Hepatocyte (in vitro differentiated cells): ENCODE data around the gene IL11RA. TPM values are rescaled to one million over a fixed set of nuclear protein-coding genes. Genes with fewer than 3 reads are reported as not detected.

Experiments used
- DNase-seq: peaks from one replicate; pipeline ENCODE4 v3.0.0-alpha.2; 2016; ENCODE audit warnings: low spot score
- H2AFZ ChIP-seq: fragments of 200-600 bp; sonication (generic); 2 replicates; pipeline ENCODE4 v1.6.0; 2016; ENCODE audit warnings: antibody characterized with exemption, mild to moderate bottlenecking
- H3K27ac ChIP-seq: fragments of 200-600 bp; sonication (generic); 2 replicates; pipeline ENCODE4 v1.5.1; 2016; ENCODE audit warnings: mild to moderate bottlenecking
- H3K27me3 ChIP-seq: fragments of 200-600 bp; sonication (generic); 2 replicates; pipeline ENCODE4 v1.6.1; 2016
- H3K36me3 ChIP-seq: fragments of 200-600 bp; sonication (generic); replicated peaks from 2 replicates; pipeline ENCODE4 v1.5.1; 2016; ENCODE audit warnings: low read depth; ENCODE audit not compliant: insufficient read depth
- H3K4me1 ChIP-seq: fragments of 200-600 bp; sonication (generic); 2 replicates; pipeline ENCODE4 v1.5.1; 2016; ENCODE audit warnings: mild to moderate bottlenecking, moderate library complexity; ENCODE audit not compliant: insufficient read depth
- H3K4me2 ChIP-seq: fragments of 200-600 bp; sonication (generic); 2 replicates; pipeline ENCODE4 v1.6.0; 2016
- H3K4me3 ChIP-seq: fragments of 200-600 bp; sonication (generic); 2 replicates; pipeline ENCODE4 v1.5.1; 2016; ENCODE audit warnings: mild to moderate bottlenecking
- H3K79me2 ChIP-seq: fragments of 200-600 bp; sonication (generic); 2 replicates; pipeline ENCODE4 v1.6.0; 2017; ENCODE audit warnings: mild to moderate bottlenecking
- H3K9me2 ChIP-seq: fragments of 200-600 bp; sonication (generic); replicated peaks from 2 replicates; pipeline ENCODE4 v1.6.0; 2017; ENCODE audit warnings: mild to moderate bottlenecking; ENCODE audit not compliant: insufficient read depth
- H3K9me3 ChIP-seq: fragments of 200-600 bp; sonication (generic); 2 replicates; pipeline ENCODE4 v1.5.1; 2016; ENCODE audit warnings: low read depth, mild to moderate bottlenecking
- H4K20me1 ChIP-seq: fragments of 200-600 bp; sonication (generic); 2 replicates; pipeline ENCODE4 v1.6.0; 2016; ENCODE audit warnings: mild to moderate bottlenecking; ENCODE audit not compliant: insufficient read depth, poor library complexity, severe bottlenecking
- CTCF ChIP-seq: fragments of 200-600 bp; sonication (generic); IDR thresholded peaks from 2 replicates; pipeline ENCODE4 v1.5.1; 2016; ENCODE audit warnings: antibody characterized with exemption, mild to moderate bottlenecking; ENCODE audit not compliant: poor library complexity
- EZH2 ChIP-seq: fragments of 200-600 bp; sonication (generic); IDR thresholded peaks from 2 replicates; pipeline ENCODE4 v1.6.1; 2016; ENCODE audit warnings: antibody characterized with exemption, mild to moderate bottlenecking, borderline replicate concordance
- EZH2phosphoT487 ChIP-seq: fragments of 200-600 bp; sonication (generic); IDR thresholded peaks from one replicate; pipeline ENCODE4 v1.6.1; 2018; ENCODE audit warnings: antibody characterized with exemption, mild to moderate bottlenecking, low read depth, moderate library complexity; ENCODE audit not compliant: unreplicated experiment, severe bottlenecking
- WGBS: methylation state at CpG from one replicate; pipeline ENCODE4 v1.1.6; 2016; ENCODE audit warnings: low lambda C conversion rate; ENCODE audit errors: missing lambda C conversion rate; 5-methylcytosine and 5-hydroxymethylcytosine counted together
- polyA plus RNA-seq: library from polyadenylated mRNA; unstranded; fragments of >200 nt; fragmentation: Nextera tagmentation; extraction: Ambion mirVana; gene quantifications from 2 replicates; pipeline ENCODE4 v1.2.1, GENCODE V29; 2016
- small RNA-seq: library from RNA; depleted of rRNA; stranded (forward); fragments of <200 nt; gene quantifications from one replicate; pipeline ENCODE3, GENCODE V24; 2014
- total RNA-seq: library from RNA; depleted of rRNA; stranded (reverse); fragments of >200 nt; gene quantifications from 2 replicates; pipeline ENCODE4 v1.2.3, GENCODE V29; 2014

Gene IL11RA
- total and polyA plus RNA-seq, 2 experiments from 2014 or later, result 74.6 to 97.2 TPM

GRCh38 chr9:34709196-34709978 lies 57.4 kb downstream of the IL11RA start:
- no peaks in the 10 kb centered on the region for H3K9me2 ChIP-seq
- no peaks in the 10 kb centered on the region for H3K27me3 ChIP-seq
- H3K4me1 ChIP-seq, result no peaks in the 10 kb centered on the region
- H3K9me3 ChIP-seq, result no peaks in the 10 kb centered on the region
- H2AFZ ChIP-seq, result no peak overlapping the region
- no peak overlapping the region for H3K4me3 ChIP-seq
- H3K36me3 ChIP-seq, result no peaks in the 10 kb centered on the region
- H3K4me2 ChIP-seq, result no peak overlapping the region
- 100% methylated on average over 7 of the region's 9 CpGs for WGBS
- H4K20me1 ChIP-seq, result no peaks in the 10 kb centered on the region
- no peak for DNase-seq
- no peak for TF ChIP-seq EZH2
- TF ChIP-seq EZH2phosphoT487, result no peak
- no peak for TF ChIP-seq CTCF
- no peaks in the 10 kb centered on the region for H3K79me2 ChIP-seq
- H3K27ac ChIP-seq, result no peak overlapping the region

- Histone ChIP-seq H3K9me2 (no peaks in the 10 kb centered on the region), H2AFZ (no peak within 1 kb of the TSS), H4K20me1 (no peaks in the 10 kb centered on the region), H3K27me3 (no peaks in the 10 kb centered on the region), H3K27ac (no peak within 1 kb of the TSS), H3K36me3 (no peaks in the 10 kb centered on the region), H3K79me2 (no peaks in the 10 kb centered on the region), H3K9me3 (no peaks in the 10 kb centered on the region), H3K4me2 (no peak within 1 kb of the TSS), H3K4me3 (no peak within 1 kb of the TSS), H3K4me1 (no peaks in the 10 kb centered on the region)
- DNase-seq, result no peak
- 80% methylated on average over 2 of the region's 2 CpGs for WGBS
- TF ChIP-seq EZH2phosphoT487 (no peak), EZH2 (no peak), CTCF (no peak)
Observed at GRCh38 chr9:34710023-34710422, 58.0 kb downstream of the IL11RA start, which contains the start of gene CCL21. Gene CCL21 (minus strand): TSS chr9:34710136. CDS start chr9:34710066, 70 bp downstream.

Small RNAs within 50 kb of the gene (small RNA-seq; reads per million reads assigned to genes)
- gene CCL27, result not detected

Other genes with a start within 250 kb of the IL11RA start
- 8.8 and 9.5 TPM in 2 replicates for gene FAM219A, start 193.6 kb upstream of the IL11RA start, total RNA-seq
- 15.0 and 16.3 TPM in 2 replicates for gene FAM219A, start 193.6 kb upstream of the IL11RA start, polyA plus RNA-seq
- gene DNAI1, start 193.4 kb upstream of the IL11RA start, total RNA-seq, result 0.57 TPM in 1 of 2 replicates, not detected in the other
- not detected in 2 replicates for gene DNAI1, start 193.4 kb upstream of the IL11RA start, polyA plus RNA-seq
- gene ENHO, start 129.2 kb upstream of the IL11RA start, total RNA-seq, result 1.5 and 1.6 TPM in 2 replicates
- 5.3 and 9.4 TPM in 2 replicates for gene ENHO, start 129.2 kb upstream of the IL11RA start, polyA plus RNA-seq
- gene CNTFR, start 62.5 kb upstream of the IL11RA start, total RNA-seq, result 2.1 and 4.7 TPM in 2 replicates
- gene CNTFR, start 62.5 kb upstream of the IL11RA start, polyA plus RNA-seq, result 7.0 and 7.5 TPM in 2 replicates
- 30.0 and 31.5 TPM in 2 replicates for gene RPP25L, start 40.1 kb upstream of the IL11RA start, total RNA-seq
- 31.8 and 35.7 TPM in 2 replicates for gene RPP25L, start 40.1 kb upstream of the IL11RA start, polyA plus RNA-seq
- gene DCTN3, start 31.7 kb upstream of the IL11RA start, total RNA-seq, result 60.3 and 75.0 TPM in 2 replicates
- gene DCTN3, start 31.7 kb upstream of the IL11RA start, polyA plus RNA-seq, result 83.1 and 114 TPM in 2 replicates
- gene ARID3C, start 23.1 kb upstream of the IL11RA start, total RNA-seq, result 0.27 TPM in 1 of 2 replicates, not detected in the other
- gene ARID3C, start 23.1 kb upstream of the IL11RA start, polyA plus RNA-seq, result 0.21 TPM in 1 of 2 replicates, not detected in the other
- gene SIGMAR1, start 14.4 kb upstream of the IL11RA start, total RNA-seq, result 126 and 141 TPM in 2 replicates
- gene SIGMAR1, start 14.4 kb upstream of the IL11RA start, polyA plus RNA-seq, result 212 and 240 TPM in 2 replicates
- 46.1 and 53.2 TPM in 2 replicates for gene GALT, start 5.5 kb upstream of the IL11RA start, total RNA-seq
- gene GALT, start 5.5 kb upstream of the IL11RA start, polyA plus RNA-seq, result 119 and 121 TPM in 2 replicates
- not detected in 2 replicates for gene CCL27, start 10.5 kb downstream of the IL11RA start, total RNA-seq
- gene CCL27, start 10.5 kb downstream of the IL11RA start, polyA plus RNA-seq, result 0.81 TPM in 1 of 2 replicates, not detected in the other
- gene CCL19, start 39.1 kb downstream of the IL11RA start, total RNA-seq, result not detected in 2 replicates
- not detected in 2 replicates for gene CCL19, start 39.1 kb downstream of the IL11RA start, polyA plus RNA-seq
- not detected in 2 replicates for gene CCL21, start 58.0 kb downstream of the IL11RA start, total RNA-seq
- gene CCL21, start 58.0 kb downstream of the IL11RA start, polyA plus RNA-seq, result not detected in 2 replicates